Measurements from ENCODE around the gene CLIC5.

Gene CLIC5

DNA sequence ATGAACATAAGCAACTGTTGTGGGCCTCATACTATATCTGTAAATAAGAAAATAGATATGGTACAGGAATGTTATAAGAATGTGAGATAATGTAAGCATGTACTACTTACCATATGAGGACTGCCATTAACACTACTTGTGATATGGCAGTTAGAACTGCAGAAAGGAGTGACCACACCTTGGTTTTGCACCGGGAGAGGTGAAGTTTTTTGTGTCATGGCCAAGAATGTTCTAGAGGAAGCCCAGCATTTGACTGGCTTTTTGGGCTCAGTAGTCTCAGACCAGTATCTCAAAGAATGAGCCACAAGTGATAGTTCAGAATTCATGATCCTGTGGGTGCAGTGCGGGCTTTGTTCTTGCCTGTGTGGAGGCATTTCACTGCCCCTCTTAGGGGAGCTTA, 123.5 kb downstream of the CLIC5 start:
- DNase-seq (ENCODE audit: low read depth), result no peak

DNA sequence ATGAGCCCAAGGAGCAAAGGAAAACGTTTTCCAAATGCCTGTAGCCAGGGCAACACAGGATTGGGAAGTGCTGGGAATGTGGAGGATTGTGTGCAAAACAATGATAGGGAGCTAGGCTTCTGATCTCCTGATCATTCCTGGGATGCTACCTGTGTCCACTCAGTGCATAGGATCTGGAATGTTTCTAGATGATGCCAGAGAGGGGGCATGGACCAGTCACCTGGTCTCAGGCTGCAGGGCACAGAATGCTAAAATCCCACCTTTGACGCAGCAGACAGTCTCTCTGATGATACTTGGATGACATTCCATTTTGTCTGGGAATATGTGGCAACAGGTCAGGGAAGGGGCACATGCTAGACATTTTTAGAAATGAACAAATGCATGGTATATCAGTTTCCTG, 128.9 kb downstream of the CLIC5 start:
- no peak for DNase-seq (ENCODE audit: low read depth)

DNA sequence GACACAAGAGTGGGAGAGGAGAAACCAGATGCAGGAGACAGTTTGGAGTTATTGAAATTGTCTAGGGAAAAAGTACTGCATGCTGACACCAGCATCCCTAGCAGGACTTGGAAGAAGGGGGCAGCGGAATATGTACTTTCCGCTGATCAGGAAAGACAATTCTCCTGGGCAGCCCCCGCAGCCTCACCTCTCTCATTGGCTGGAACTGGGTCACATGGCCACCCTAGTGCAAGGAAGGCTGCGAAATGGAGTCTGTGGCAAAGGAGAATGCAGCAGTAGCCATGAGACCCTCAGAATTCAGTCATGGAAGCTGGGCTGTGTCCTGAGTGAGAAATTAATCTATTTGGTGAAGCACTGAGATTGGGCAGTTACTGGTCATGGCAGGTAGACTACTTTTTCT, 131.3 kb downstream of the CLIC5 start:
- DNase-seq (ENCODE audit: low read depth), result no peak

DNA sequence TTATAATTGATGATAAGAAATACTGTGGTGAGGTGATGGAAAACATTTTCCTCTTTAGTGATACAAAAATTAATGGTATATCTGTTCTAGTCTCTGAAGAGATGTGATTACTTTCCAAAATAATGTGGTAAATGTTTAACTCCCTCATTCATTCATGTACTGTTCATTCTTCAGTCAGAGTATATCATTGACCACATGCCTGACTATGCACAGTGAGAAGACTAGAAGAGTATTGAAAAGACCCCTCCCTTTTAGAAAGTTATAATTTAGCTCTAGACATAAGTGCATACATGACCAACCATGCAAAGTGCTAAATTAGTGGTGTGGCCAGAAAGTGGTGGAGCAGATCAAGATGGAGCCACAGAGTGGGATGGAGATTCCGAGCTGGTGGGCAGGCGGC, 133.0 kb downstream of the CLIC5 start:
- DNase-seq (ENCODE audit: low read depth), result no peak

DNA sequence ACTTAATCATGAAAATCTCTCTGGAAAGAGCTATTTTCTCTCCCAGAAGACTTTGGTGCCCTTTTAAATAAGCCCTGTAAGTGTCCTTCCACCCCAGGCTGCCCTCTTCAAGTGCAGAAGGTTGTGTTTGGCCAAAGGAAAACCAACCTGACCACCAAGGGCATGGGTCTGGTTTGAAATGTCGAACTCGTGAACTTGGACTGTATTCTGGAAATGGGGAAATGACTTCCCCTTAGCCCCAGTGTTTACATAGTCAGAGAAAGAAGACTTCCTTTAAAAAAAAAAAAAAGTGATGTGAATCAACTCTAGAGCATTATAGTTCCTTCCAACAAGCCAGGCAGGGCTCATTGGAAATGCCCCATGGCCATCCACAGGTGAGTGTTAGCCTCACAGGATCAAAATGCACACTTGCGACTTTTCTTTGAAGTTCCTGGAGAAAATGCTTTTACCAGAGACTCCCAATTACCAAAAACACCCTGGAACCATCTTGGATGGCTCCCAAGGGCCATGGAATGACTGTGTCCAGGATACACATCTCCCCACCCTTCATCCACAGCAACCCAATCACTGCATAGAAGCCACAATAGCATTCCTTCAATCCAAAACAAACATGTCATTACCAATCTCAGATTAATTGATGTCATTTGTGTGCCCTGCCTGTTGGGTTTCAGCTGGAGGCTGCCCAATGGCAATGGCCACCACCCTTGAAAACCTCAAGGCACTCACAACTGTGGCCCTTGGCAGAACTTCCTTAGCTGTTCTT, 133.8 kb downstream of the CLIC5 start:
- DNase-seq (ENCODE audit: low read depth), result no peak

DNA sequence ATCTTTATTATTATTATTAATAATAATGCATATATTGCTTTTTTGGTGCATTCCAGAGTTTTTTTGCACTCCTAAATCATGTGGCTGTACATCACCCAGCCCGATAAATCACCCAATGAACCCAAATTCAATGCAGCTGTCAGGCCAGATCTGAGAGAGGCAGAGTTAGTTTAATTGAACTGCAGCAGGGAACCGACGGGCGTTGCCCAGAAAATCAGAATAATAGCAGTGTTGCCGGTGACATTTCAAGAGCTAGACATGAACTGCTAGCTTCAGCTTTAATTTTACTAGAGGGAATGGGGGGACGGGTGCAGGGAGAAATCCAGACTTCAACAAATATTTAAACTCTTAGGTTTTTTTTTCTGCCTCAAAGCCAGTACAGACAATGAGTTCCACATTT, 135.0 kb downstream of the CLIC5 start:
- no peak for DNase-seq (ENCODE audit: low read depth)

DNA sequence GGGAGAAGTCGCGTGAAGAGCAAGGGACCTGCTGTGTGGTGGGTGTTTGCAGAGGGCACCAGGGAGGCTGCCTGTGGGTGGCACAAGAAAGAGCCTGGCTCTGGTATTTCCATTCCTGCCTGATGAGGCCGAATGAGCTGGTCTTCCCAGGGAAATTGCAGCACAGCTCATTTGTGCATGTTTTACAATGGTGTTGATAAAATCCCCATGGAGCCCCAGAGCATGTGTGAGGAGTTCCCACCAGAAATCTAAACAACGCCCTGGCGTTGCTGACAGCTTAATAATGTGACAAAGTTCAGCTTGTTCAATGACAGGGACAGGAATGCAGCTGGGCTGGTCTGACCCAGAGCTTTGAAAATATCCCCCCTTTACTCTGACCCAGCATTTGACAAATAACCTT, 135.5 kb downstream of the CLIC5 start:
- no peak for DNase-seq (ENCODE audit: low read depth)

DNA sequence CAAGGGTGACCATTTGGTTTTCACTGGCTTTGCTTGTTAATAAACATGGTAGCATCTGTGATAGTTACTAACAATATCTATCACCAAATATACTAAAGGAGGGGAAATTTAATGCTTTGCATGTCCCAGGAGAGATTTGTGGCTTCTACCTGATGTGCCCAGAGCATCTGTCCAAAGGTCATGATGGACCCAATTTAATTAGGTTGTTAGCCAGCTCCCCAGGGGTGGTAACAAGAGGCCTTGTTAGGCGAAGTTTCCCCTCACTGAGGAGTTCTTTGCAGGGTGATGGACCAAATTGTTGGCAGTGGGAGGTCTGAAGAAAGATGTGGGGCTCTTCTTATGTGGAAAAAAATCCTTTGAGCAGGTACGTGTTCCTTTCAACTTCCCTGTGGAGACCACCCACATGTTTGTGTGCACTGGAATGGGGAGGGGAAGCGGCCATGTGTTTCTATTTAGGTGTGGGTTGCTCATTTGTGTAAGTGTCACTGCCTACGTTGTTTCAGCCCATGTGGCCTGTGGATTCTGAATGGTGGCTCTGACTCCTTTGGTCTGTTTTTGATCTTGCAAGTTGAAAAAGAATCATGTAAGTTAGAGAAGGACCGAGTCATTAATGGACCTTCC, 137.6 kb downstream of the CLIC5 start:
- no peak for DNase-seq (ENCODE audit: low read depth)

DNA sequence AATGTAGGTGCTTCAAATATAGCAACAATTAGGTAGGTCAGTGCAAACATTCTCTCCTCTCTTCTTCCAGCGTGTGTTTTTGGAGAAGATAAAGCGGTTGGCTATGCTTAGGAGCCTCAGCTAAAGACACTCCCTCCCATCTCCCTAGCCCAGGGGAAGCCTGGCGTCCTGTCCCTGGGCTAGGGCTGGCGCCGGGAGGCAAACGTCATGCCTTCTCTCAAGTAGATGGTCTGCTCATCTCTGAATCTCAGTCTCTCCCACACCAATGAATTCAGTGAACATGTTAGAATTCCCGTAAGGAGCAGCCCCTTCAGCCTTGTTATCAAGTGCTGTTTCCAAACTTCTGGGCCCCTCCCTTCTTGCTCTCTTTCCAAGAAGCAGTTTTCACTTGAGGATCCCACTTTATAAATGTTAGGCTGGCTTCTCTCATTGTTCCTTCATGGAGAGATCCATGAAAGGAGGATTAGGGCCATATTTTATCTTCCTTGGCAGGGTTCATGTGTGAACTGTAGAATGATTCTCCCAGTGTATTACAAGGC, 142.8 kb downstream of the CLIC5 start:
- DNase-seq (ENCODE audit: low read depth), result no peak

DNA sequence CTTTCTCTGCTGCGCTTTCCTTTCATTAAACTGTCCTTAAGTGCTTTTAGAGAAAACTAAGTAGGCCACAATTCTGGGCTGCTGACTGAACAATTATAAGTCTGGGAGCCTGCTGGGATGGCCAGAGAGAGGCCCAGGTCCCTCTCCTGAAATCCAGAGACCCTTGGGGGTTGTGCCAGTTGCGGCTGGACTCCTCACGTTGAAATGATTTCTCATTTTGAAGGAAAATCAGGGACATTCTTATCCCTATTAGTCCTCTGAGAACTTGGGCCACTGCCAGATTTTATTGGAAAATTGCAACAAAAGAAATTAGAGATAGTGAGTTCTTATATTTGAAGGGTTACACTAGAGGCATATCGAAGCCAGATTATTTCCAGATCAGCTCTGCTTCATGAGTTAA, 145.1 kb downstream of the CLIC5 start:
- no peak for DNase-seq (ENCODE audit: low read depth)

DNA sequence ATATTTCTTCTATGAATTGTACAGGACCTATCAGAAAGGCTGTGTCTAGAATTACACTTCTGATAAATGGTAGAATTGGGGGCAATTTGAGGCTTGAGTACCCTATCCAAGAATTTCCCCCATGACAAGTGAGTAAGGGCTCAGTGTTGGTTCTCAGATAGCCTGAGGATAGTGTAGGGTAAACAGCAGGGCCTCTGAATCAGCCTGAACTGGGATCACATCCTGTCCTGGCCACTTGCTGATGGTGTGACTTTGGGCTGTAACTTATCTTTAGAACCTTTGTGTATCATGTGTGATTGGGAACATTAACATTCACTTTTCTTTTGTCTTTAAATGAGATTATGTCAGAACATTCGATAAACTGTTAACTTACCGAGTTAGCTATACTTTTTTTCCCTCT, 151.0 kb downstream of the CLIC5 start:
- no peak for DNase-seq (ENCODE audit: low read depth)

DNA sequence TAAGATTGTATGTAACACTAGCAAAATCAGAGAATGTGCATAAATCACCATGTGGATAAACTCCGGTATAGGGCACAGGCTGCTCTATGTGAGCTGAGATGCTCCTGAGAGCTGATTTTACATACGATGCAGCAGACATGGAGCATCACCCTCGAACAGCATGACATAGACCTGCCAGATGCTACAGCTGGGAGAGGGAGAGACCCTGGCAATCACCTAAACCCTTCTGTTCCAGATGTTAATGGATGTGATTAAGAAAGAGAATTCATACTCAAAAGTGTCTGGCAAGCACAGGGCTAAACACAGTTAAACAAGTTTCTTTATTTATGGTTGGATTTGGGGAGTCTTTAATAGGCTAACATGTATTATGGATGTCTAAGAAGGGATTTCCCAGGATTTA, 157.0 kb downstream of the CLIC5 start:
- DNase-seq (ENCODE audit: low read depth), result no peak

DNA sequence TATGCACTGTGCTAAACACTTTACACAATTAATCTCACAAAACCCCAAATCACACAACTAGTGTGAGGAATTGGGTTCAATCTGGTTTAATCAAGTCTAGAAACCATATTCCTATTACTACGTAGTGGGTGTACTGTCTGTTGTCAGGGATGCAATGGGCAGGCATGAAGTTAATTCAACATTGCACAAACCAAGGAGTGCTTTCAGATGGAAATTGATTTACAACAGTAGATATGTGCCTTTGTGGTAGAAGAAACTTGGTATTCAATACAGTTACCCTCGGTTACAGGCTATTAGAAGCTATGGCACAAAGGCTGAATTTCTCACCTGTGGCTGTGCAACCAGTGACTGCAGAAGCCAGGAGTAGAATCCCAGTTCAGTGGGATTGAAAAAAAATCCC, 157.8 kb downstream of the CLIC5 start:
- no peak for DNase-seq (ENCODE audit: low read depth)

DNA sequence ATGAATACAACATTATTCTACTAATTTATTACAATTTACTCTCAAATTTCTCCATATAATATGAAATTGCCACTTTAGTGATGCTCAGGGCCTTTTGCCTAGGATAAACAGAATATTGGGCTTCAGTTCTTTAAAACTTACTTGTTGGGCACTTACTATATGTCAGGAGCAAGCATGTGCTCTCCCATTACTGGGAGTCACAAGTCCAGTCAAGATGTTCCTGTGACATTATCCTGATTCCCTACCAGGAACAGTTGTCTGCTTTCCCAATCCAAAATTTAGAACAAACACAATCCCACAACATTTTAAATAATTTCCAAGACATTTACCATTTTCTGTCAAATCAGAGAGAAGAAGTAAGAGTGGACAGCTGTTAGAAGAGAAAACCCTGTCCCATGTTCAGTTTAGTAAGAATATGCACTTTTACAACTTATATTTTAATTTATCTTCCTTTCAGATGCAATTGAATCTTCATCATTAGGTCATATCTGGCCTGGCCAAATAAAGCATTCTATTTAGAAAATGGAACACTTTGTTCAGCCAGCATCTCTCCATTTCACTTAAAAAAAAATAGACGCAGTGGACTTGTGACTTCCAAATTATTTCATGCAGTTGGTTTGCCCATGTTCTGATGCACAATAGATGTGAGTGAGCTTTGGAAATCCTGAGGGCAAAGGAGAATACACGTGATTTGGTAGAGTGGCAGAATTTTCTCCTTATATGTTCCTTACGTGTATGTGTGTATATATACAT, 159.8 kb downstream of the CLIC5 start:
- DNase-seq (ENCODE audit: low read depth), result no peak

DNA sequence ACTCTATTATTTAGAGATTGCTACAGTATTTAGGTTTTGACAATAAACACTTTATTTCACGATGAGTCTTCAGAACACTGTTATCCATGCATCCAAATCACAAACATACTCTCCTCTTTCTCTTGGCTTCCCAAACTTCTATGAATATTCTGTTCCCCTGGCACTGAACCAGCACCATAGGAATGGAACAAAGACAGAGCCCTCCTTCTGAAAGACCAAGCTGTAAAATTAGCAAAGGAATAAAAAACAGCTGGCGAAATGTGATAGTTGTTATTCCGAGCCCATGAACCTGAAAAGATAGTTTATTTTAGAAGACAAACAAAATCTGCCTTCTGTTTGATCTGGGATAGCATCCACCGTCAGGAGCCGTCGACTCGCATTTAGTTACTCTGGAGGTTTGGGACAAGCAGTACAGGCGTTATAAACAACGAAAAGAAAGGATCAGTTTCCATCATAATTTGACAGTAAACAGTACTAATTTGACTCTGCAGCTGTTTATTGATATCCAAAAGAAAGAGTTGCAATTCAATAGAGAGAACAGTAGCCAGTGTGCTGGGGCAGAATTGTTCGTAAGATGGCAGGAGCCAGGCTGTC, 161.4 kb downstream of the CLIC5 start:
- DNase-seq (ENCODE audit: low read depth), result no peak

DNA sequence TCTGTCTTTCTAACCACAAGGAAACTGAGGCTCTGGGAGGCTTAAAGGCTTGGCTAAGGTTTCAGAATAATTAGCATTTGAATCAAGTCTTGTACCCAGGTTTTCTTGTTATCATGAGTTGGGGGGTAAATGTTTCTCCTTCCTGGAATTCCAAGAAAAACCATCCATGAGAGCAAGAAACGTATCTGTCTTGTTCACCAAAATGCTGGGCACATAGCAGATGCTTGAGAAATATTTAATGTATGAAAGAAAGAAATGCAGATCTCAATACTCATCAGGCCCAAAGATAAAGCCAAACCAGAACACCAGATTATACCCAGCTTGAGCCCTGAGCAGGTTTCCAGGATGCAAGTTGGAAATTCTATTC, 164.6 kb downstream of the CLIC5 start:
- DNase-seq (ENCODE audit: low read depth), result no peak

DNA sequence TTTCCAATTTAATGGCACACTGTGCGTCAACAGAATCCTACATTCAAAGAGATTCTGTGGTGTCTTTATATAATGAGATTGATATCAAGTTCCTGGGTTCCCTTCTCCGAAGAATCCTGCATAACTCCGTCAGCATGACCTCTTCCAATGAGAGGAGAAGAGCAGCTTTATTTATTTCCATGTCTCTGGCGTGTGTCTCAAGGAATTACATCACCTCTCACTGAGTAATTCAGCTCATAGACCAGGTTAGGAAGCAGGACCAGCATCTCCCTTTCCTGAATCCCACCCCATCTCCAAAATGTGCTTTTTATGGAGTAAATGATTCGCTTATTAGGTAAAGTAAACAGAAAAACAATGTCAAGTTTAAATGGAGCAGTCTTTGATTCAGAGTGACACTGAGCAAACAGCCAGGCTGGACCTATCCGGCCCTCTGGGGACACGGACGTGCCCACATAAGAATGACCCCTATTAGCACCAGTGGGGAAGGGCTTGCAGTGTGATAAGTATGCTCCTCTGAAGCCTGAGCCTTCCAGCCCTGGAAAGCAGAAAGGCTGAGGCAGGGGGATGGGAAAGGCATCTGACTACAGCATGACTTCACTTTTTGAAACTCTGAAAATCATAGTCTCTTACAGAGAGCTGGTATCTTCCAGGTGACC, 165.2 kb downstream of the CLIC5 start:
- no peak for DNase-seq (ENCODE audit: low read depth)

DNA sequence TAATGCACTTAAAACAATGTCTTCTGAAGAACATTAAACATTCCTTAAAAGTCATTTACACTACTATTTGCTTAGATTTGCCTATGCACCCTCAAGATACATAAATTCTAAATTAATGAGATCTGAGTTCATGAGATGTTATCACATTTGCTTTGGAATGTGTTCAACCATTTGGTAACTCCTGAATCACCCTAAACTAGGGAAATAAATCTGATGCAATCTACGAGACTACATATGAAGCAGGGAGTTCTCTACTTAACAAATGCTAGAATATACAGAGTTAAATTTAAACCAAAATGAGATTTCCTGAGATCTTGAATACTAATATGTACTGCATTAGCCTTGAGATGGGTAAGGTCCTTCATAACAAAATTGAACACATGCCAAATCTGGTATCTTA, 170.1 kb downstream of the CLIC5 start:
- no peak for DNase-seq (ENCODE audit: low read depth)

DNA sequence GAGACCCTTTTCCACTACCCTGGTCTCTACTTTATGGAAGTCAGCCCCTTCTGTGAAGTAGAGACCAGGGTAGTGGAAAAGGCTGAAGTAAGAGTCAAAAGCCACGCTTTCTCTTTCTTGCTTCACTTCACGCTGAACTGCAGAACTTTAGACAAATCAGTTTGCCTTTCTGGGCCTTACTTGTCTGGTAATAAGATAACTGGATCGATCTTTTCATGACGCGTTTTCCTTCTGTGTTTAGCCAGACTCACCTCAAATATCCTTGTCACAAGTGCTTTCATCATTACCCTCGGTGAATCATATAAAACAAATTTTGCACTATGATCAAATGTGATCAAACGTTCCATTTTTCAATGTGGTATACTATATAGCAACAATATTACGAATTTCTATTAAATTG, 170.7 kb downstream of the CLIC5 start:
- no peak for DNase-seq (ENCODE audit: low read depth)

DNA sequence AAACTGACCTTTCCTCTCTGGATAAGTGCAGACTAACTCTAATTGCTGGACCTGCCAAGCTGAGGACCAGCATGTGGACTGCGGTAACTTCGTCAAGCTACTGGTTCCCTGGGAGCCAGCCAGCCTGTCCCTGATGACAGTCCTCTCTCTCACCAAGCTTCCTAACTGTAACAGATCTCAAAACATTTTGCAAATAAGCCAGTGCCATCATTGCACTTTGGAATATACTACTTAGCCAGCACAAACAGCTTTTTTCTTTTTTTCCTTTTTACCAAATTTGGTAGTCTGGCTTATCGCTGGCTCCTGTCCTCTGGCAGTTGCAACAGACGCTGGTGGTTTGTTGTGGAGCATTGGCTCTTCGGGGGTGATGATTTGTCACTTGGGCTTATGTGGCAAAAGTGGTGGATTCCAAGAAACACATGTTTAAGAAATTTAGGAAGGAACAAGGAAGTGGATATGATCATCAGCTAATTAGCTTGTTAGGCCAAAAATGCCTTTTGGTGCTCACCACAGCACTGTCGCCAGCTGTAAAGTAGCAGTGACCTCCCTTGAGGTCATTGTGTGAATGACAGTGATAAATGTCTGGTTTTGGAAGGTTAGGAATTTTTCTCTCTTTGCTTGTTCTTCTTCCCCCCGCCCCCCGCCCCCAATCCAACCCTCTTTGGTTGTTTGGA, 171.7 kb downstream of the CLIC5 start:
- DNase-seq (ENCODE audit: low read depth), result no peak

DNA sequence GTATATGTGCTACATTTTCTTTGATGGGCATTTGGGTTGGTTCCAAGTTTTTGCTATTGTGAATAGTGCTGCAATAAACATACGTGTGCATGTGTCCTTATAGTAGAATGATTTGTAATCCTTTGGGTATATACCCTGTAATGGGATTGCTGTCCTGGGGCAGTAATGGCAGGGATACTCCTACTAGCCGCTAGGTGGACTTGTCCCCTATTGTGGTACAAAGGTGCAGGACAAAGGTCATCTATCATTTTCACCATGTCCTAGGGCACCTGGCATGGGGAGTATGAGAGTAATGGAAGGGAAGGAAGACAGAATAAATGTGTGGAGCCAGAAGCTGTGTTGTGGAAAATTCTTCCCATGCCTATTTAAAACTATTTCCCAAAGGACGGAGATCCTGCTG, 174.6 kb downstream of the CLIC5 start:
- no peak for DNase-seq (ENCODE audit: low read depth)

DNA sequence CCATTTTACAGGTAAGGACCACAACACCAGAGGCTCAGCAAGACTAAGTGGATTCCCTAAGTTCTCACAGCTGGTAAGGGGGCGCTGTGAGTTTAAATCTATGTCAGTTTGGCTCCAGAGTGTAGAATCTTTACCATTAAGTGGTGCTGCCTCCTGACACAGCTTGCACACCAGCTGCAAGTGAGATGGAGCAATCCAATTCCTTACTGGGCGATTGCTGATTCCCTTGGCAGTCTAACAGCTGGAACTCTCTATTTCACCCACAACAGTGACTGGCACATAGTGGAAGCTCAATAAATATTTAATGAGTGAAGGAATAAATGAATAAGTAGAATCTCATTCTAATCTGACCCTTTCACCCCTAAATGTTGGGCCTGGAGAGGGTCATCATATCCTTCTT, 176.7 kb downstream of the CLIC5 start:
- no peak for DNase-seq (ENCODE audit: low read depth)

Measured in stimulated activated CD8-positive, alpha-beta memory T cell treated with anti-CD3 and anti-CD28 coated beads, Interleukin-7, amount 100 ng/mL, for 24 hours (primary cell).